Sigmoid colon (tissue), 4 donors: ENCODE data around the gene BOD1L1.

ENCODE experiments used
- CTCF ChIP-seq, 4 experiments: fragments of 450-650 bp in 3 of 4; fragments of 200-600 bp in 1 of 4; IDR thresholded peaks; one replicate each; pipeline ENCODE4 v1.5.1; 2016 to 2019; ENCODE audit warnings: antibody characterized with exemption in 4 of 4, mild to moderate bottlenecking in 3 of 4, moderate library complexity in 2 of 4
- POLR2A ChIP-seq, 2 donors: fragments of 450-650 bp; IDR thresholded peaks; one replicate each; pipeline ENCODE4 v1.6.1; 2016; ENCODE audit warnings: antibody characterized with exemption in 2 of 2, mild to moderate bottlenecking in 2 of 2, moderate library complexity in 2 of 2
- POLR2AphosphoS5 ChIP-seq, 4 donors: sonication (generic); formaldehyde crosslinking; IDR thresholded peaks; one replicate each; pipeline ENCODE4 v1.6.1; 2017; ENCODE audit warnings: antibody characterized with exemption in 4 of 4

GRCh38 chr4:13647031-13647430 lies 19.5 kb upstream of the BOD1L1 start:
- no peak for TF ChIP-seq POLR2A (IDR thresholded peaks at IDR 0.05)
- TF ChIP-seq CTCF (IDR thresholded peaks at IDR 0.05): no peak
- TF ChIP-seq POLR2AphosphoS5 (IDR thresholded peaks at IDR 0.05): no peak
